Hematopoietic multipotent progenitor cell treated with erythropoietin and hydrocortisone succinate and interleukin-3 and kit ligand, for 17 days (in vitro differentiated cells): Measurements from ENCODE around the gene CABLES2.

Experiments used
- DNase-seq: peaks from one replicate; pipeline ENCODE4 v3.0.0-alpha.2; 2015; ENCODE audit warnings: low spot score

CABLES2 gene

GRCh38 chr20:62372042-62372993, 34.8 kb downstream of the CABLES2 start:
- no peak for DNase-seq

DNA sequence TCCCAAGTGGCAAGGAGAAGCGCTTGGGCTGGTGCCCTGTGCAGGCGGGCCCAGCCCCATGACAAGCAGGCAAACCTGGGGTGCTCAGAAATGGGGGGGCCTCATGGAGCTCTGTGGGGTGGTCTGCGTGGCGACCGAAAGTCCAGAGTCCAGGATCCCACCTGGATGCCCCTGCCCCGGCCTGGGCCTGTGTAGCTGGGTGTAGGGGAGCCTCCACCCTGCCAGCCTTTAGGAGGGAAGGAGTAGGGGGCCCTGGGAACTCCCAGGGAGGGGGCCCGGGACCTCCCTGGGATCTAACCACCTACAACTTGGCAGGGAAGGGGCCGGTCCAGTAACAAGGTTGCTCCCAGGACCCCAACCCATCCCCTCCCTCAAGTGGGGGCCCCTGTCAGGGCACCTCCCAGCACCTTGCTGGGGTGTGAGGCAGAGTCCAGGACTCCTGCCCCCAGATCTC, 35.5 kb downstream of the CABLES2 start:
- DNase-seq = no peak

DNA sequence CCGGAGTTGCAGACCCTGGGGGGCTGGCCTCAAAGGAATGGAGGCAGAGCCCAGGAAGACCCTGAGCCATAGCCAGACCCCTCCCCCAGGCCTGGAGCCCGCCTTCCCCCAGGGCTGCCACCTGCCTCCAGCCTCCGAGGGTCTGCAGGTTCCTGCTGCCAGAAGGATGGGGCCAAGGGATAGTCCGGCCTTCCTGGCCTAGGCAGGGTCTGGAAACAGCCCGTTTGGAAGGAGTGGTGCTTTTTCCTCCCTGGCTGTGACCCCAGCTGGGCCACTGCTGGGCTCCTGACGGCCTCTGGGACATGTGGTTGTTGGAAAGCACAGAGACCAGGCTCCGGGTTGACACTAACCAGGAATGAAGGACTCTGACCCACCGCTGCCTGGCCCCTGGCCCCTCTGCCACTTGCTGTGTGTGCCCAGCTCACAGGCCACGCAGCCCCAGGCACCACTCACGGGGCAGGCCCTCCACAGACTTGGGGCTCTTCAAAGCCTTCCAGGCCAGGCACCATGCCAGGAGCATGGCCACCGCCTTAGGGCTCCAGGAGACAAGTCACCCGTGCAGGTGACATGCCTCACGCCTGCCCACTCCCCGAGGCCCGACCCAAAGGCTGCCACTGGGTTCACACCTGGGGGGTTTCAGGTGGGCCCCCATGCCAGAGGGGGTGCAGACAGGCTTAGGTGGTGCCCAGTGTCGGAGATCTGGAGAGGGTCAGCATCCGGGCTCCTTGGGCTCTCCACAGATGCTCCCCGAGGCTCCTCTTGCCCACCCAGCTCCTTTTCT, 36.1 kb downstream of the CABLES2 start:
- DNase-seq = no peak

DNA sequence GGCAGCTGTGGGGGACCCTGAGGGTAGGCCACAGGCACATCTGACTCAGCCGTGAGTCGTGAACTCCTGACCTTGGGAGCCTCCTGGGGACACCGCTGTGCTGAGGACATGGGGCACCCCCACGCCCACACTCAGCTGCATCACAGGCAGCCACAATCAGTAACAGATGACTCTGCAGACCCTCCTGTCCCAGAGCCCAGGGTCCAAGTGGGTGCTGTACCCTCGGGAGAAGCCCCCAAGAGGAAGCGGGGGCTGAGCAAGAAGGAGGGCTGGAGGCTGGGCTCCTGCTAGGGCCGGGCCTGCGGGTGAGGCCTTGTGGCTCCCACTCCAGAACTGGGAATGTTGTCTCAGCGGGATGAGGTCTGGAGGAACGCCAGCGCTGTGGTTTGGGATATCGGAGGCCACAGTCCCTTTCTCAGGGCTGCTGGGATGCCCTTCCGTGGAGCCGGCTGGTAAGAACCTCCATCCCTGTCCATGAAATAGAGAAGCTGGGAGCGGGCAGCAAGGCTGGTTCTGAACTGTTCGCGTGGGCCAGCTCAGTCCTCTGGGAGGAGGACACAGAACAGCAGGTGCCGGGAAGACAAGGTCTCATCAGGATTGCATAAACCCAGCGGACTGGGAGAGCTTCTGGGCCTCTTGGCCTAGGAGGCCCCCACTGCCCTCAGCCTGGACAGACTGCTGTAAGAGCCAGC, 36.8 kb downstream of the CABLES2 start:
- DNase-seq = no peak

- DNase-seq = no peak
Measured at GRCh38 chr20:62369815-62370114, 37.3 kb downstream of the CABLES2 start.

- DNase-seq = no peak
Measured at GRCh38 chr20:62368976-62369814, 37.9 kb downstream of the CABLES2 start.

DNA sequence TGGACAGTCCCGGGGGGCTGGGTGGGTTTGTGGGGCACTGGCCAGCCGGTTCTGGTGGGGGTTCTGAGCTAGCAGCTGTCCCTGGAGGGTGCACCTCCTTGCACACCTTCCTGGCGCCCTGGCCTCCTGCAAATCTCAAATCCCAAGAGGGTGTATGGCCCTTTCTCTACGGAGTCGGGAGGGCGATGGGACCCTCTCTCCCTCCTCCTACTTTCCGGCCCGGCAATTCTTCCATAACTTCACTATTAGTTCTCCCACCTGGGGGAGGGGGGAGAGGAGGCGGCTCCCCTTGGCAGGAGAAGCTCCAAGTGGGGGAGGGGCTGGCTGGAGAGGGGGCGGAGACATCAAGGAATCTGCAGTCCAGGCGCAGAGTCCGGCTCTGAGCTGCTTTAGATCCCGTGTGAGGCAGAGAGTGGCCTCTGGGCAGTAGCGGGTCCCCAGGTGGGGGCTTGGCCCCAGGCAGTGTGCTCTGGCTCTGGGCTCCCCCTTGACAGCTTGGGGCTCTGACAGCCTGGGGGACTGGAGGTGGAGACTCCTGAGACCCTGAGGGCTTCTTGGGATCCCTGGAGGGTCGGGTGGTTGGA, 38.6 kb downstream of the CABLES2 start:
- no peak for DNase-seq

DNA sequence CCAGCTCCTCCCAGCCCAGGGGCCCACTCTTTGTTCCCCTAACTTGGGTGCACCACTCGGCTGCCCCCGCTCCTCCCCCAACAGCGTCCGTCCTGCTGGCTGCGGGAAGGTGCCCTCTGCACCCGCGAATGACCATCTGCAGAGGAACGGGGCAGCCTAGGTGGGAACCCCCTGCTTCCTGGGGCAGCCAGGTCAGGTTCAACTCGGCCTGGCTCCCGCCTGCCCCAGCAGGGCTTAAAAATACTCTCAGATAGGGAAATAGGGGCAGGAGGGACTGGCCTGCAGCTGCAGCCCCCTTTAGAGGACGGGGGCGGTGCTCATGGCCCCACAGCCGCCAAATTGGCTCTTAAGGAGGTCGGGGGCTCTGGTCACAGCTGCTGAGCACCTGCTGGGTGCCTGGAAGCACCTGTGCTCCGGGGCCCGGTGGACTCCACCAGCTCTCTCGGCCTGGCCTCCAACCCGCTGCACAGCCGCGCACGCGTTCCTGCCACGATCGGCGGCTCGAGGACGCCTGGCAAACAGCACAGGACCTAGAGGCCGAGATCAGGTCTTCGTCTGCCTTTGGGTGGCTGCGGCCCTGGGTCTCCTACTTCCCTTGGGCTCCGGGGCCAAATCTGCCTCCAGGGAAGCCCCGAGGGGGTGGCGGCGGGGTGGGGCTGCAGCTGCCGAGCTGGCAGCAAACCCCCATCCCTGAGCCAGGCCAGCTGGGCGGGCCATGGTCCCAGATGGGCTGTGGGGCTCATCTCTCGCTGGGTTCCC, 39.3 kb downstream of the CABLES2 start:
- no peak for DNase-seq

GRCh38 chr20:62367136-62367632, 39.9 kb downstream of the CABLES2 start, which contains the start of gene LAMA5:
LAMA5 (minus strand) TSS chr20:62367312; CDS start chr20:62367245, 67 bp downstream.
- DNase-seq = peak; percentile 13

DNA sequence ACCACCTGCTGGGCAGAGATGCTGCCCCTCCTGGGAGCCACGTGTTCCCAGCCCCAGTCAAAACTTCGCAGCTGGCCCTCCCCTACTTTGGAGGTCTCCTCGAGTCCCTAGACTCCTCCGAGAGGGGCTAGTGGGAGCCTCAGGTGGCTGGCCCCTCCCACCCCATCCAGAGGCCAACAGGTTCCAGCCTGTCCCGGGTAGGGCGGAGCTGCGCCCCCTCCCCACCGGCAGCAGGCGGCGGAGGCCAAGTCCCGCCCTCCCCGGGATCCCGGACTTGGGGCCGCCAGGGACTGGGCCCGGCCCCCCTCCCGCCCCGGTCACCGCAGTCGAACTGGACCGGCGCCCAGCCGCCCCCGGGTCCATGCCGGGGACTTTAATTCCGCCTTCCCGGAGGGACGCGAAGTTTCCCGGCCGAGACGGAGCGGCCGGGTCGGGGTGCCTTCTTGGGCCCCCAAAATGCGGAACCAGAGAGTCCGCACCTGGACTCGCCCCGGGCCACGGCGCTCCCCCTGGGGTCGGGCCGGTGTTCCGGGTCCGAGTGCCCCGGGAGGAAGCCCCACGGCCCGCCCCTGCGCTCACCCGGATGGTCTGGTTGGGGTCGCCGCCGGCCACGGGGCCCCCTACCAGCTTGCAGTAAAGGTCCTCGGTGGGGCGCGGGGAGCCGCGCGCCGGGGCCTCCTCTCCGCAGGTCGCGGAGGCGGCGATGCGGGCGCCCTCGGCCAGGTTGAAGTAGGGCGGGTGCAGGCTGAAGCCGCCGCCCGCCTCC, 40.5 kb downstream of the CABLES2 start:
- DNase-seq = no peak

DNA sequence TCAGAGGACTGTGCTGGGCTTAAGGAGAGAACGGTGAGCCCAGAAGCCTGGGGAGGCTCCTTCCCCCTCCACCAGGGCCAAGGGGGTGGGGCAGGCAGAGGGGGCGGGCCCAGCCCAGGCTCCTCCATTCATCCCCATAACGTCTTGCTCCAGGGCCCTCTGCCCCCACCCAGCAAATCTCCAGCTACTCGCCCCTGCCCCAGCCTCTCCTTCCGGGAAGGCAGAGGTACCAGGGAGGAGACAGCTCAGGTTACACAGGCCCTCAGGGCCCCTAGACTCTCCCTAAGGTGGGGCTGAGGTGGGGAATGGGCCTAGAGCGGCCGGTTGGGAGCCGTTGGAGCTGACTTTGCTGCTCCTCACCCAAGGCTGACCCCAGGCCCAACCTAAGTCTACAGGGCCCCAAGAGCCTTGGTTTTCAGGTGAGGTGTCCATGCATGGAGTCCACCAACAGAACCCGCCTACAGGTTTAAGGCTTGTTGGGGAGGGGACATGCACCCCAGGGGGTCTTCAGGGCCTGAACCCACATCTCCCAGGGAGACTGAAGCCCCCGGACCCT, 41.2 kb downstream of the CABLES2 start:
- no peak for DNase-seq

GRCh38 chr20:62364911-62365736, 42.0 kb downstream of the CABLES2 start:
- no peak for DNase-seq

DNA sequence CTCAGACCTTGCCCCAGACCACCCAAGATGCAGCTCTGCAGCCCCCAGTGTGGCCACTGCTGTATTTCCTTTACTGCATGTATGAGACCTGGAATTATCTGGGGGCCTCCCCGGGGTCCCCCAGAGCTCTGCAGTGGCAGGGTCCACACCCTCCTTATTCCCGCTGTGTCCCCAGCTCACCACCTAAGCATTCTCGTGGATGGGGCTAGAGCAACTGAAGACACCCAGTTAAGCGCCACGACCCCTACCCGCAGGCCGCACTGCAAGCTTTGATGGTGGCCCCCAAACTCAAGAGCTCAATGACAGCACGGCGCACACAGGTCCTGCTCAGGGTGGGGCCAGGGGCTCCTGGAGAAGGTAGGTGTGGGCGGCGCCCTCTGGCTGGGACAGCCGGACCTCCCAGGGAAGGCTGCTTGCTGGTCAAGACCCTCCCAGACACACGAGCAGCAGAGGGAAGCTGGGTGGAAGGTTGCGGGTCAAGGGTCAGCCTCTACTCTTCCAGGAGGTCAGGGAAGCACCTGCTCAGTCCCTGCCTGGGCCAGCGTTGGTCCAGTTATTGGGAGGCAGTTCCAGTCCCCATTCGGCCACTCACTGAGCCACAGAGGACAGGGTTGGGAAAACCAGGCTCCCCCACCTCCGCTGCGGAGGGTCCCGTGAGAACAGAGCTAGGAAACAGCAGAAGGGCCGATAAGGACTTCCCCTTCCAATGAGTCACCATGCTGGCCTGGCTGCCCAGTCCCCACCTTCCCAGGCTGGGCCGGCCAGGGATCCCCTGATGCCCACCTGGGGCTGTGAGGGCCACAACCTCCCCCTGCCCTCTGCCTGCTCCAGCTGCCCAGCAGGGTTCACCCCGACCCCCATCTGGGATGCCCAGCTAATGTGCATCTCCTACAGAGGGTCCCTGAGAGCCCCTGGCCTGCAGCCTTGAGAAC, 42.9 kb downstream of the CABLES2 start:
- DNase-seq = no peak

DNA sequence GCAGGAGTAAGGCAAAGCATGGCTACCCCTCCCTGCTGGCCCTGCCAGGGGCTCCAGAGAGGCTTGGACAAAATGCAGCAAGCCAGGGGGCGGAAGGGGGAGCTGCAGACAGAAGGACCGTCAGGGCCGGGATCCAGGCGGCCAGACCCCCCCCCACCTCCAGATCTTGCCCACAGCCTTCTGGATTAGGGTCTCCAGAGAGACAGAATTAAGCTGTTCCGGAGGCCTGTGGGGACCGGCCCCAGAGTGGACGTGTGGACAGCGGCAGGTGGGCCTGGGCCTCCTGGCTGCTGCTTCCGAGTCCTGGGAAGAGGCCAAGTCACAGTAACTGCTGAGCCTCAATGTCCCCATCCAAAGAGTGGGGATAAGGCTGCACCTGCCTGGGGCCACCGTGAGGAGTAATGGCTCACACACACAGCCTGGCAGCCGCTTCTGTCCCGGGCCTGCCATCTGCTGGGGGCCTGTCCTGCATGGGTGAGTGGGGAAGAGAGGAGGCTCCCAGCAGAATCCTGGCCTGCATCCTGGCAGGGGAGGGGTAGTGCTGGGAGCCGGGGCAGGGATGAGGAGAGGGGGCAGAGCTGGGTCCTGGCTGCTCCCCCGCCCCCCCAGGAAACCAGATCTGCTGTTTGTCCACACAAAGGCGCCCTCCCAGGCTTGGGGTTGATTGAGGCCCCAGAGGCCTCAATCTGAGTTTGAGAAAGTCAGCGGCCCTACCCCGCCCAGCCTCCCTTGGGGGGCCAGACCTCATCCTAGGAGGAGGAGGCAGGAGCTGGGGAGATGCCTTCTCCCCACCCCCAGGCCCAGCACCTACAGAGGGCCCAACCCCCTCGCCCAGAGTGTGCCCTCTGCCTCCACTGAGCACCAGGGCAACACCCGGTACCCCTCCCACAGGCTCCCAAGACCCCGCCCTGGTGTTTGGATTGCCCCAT, 43.8 kb downstream of the CABLES2 start:
- DNase-seq = no peak

GRCh38 chr20:62362590-62362940, 44.5 kb downstream of the CABLES2 start:
- no peak for DNase-seq
